NCI-H146 treated with DMSO at 0.1 percent for 48 hours (cell line): Measurements from ENCODE around the gene DOK7.

ENCODE experiments used
- DNase-seq: peaks from one replicate; lab custom pipeline; 2025; ENCODE audit not compliant: unreplicated experiment; lab: John Stamatoyannopoulos, UW

DOK7 gene

DNA sequence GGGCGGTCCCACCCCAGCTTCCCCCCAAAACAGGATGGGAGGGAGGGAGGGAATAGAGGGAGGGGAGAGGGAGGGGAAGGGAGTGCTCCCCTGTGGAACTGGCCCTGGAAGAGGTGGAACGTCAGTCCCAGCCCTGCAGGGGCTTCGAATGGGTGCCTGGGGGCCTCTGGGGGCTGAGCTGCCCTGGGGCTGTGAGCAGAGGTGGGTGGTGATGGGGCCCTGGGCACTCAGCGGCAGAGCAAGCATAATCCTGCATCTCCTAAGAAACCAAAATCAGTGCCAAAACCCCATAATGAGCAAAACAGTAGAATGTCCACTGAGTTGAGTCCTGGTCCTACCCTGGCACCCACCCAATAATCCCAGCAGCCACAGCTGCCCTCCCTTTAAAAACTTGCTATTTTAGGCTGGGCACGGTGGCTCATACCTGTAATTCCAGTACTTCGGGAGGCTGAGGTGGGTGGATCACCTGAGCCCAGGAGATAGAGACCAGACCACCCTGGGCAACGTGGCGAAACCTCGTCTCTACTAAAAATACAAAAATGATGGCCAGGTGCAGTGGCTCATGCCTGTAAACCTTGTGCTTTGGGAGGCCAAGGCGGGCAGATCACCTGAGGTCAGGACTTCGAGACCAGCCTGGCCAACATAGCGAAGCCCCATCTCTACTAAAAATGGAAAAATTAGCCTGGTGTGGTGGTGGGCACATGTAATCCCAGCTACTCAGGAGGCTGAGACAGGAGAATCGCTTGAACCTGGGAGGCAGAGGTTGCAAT, 11.1 kb downstream of the DOK7 start:
- no peak for DNase-seq

DNA sequence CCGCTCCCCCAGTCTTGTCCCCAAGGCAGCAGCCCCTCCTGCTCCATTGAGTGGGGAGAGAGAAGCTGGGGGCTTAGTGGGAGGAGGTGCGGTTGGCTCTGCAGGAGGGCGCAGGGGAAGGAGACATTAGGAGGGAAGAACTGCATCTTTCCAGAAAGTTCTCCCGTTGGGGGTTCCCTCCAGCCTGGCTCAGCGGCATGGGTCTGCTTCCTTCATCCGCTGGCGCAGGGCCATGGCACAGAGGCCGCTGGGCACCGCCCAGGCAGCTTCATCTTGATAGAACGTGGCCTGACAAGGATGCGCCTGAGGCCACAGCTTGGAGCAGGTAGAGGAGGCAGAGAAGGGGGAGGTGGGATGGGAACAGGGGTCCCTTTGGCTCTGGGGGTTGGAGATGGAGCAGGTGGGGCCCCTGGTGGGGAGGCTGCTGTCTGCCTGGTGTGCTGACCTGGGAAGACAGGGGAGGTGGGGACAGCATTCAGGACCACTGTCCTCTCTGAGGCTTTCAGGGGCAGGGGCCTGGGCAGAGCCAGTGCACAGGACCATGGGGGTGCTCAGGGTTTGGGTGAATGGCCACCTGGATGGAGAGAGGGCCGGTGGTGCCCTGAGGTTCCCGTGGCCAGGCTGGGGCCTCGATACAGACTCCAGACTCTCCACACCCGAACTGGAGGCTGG, 12.1 kb downstream of the DOK7 start:
- DNase-seq = no peak

GRCh38 chr4:3475713-3476260, 12.7 kb downstream of the DOK7 start:
- no peak for DNase-seq

- DNase-seq = no peak
Measured at GRCh38 chr4:3476341-3476747, 13.2 kb downstream of the DOK7 start.

DNA sequence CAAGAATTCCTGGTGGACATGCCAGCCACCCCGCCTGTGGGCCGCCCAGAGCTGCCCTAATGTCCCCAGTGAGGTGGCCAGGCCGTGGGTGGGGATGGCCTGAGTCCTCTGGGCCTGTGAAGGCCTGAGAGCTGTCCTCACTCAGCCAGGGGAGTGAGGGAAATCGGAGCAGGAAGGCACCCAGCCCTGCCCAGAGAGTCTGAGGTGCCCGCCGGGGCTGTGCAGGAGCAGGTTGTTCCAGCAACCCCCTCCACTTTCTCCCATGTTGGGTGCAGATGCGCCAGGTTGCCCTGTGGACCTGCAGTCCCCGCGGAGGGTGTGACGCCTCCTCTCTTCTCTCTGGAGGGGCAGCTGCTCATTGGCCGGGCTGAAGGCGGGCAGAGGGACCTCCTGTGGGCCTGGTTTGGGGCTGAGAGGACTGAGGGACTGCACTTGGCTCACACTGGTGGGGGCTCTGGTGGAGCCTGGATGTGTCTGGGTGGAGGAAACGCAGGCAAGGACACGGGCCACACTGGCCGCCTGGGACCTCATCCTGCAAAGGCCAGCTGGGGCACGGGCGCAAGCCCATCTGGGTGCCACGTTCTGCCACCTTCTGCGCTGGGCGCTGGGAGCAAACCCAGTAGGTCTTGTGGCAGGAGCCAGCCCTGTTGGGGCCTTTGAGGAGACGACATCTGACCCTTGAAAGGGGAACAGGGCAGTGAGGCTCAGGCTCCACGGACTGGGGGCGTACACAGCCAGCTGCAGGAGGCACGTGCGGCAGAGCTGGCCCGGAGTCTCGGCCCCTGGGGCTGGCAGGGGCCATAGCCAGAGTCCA, 14.0 kb downstream of the DOK7 start:
- DNase-seq = no peak

DNA sequence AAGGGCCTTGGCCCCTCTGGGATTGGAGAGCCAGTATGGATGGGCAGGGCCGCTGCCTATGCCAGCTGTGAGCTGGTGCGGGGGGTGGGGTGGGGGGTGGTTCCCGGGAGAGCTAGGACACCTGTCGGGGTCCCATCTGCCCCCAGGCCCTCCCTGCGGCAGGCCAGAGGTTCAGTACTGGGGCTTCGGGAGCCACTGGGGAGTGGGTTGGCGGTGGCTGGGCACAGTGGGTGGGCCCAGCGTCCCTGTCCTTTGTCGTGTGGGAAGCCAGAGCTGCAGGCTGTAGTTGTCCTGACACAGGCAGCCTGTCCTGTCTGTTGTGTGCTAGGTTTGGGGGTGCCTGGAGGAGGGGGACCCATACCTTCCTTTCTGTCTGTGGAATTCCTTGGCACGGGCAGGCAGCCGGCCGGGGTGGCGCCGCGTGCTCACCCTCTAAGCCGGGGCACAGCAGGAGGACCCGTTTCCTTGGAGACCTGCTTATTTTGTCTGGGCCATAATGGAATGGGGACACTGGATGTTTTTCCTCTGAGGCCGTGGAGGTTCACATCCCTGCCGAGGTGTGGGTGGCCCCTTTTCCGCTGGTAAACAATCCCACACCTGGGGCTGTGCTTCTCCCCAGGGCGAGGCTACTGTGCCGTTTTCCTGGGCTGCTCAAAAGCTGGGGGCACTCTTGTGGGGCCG, 14.8 kb downstream of the DOK7 start:
- peak; percentile 14 for DNase-seq

DNA sequence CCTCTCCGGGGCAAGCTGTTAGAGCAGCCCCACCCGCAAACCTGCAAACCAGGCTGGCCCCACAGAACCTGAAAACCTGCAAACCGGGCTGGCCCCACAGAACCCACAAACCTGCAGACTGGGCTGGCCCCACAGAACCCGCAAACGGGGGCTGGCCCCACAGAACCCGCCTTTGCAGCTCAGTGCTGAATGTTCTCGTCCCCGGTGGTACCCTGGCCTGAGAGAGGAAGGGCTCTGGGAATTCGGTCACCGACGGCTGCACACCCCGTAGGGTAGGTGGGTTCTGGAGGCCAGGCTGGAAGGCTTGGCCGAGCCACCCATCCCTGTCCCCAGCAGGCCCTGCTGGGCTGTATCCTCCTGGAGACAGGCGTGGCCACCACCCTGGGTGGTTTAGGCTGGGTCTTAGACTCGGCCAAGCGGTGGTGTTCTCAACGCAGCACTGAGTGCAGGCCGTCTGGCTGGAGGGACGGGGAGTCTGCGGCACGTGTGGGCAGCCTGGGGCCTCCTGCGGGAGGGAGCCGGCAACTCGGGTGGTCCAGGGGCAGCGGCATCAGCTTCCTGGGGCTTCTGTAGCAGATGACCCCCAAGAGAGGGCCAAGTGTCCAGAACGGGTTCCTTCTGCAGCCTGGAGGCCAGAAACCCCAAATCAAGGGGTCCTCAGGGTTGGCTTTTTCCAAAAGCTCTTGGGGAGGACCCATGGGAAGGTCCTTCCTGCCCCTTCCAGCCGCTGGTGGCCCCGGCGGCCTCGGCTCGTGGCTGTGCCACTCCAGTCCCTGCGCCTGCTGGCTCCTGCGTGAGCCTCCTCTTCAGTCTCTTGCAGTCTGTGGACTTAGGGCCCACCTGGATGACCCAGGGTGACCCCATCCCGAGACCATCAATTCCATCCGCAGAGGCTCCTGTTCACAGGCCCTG, 15.6 kb downstream of the DOK7 start:
- no peak for DNase-seq

DNA sequence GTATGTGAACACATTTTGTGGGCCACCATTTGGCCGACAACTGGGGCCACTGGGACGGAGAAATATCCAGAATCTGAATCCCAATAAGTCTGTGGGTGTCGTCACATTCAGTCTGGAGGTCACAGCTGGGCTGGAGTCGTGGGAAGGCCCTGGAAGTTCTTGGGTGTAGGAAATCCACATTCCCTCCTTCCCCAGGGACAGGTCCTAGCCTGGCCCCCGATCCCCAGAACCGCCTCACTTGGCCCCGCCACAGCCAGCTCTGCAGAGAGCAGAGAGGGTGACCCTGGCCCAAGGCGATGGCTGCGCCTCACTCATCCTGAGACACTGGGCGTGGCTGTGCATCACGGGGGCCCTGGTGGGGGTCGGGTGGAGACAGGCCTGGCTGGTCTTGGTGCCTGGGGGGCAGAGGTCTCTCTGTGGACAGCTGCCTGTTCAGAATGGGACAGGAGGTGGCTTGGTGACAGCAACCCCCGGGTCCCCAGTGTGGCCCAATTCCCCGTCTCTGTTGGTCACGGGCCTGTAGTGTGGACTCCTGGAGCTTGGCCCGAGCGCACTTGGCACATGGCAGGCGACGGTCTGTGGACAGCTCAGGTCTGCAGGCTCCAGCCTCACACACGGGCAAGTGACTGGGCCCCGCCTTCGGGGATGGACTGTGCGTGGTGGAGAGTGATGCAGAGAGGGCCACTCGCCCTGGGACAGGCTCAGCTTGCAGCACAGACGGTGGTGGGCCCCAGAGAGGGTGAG, 16.4 kb downstream of the DOK7 start:
- no peak for DNase-seq

GRCh38 chr4:3480528-3481112, 17.5 kb downstream of the DOK7 start:
- peak; percentile 47 for DNase-seq

DNA sequence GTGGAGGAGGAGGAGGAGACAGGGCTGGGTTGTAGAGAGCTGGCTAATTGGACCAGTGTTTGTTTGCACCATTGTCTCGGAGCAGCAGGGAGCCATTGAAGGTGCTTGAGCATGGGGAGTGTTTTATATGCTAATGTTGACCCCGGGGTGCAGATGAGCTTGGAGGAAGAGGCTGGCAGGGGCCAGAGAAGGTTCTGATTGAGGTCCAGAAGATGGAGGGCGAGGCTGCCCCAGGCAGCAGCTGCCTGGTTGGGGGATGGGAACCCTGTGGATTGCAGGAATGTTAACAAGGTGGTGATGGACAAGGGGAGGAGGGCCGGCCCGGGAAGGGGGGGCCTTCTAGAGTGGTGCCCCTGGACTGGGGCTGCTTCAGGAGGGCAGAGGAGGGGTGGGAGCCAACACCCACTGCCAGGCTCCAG, 18.0 kb downstream of the DOK7 start:
- peak; percentile 84 for DNase-seq

- no peak for DNase-seq
Measured at GRCh38 chr4:3481783-3482393, 18.8 kb downstream of the DOK7 start.

GRCh38 chr4:3482707-3483106, 19.6 kb downstream of the DOK7 start:
- DNase-seq = no peak

GRCh38 chr4:3483471-3483921, 20.4 kb downstream of the DOK7 start:
- no peak for DNase-seq

DNA sequence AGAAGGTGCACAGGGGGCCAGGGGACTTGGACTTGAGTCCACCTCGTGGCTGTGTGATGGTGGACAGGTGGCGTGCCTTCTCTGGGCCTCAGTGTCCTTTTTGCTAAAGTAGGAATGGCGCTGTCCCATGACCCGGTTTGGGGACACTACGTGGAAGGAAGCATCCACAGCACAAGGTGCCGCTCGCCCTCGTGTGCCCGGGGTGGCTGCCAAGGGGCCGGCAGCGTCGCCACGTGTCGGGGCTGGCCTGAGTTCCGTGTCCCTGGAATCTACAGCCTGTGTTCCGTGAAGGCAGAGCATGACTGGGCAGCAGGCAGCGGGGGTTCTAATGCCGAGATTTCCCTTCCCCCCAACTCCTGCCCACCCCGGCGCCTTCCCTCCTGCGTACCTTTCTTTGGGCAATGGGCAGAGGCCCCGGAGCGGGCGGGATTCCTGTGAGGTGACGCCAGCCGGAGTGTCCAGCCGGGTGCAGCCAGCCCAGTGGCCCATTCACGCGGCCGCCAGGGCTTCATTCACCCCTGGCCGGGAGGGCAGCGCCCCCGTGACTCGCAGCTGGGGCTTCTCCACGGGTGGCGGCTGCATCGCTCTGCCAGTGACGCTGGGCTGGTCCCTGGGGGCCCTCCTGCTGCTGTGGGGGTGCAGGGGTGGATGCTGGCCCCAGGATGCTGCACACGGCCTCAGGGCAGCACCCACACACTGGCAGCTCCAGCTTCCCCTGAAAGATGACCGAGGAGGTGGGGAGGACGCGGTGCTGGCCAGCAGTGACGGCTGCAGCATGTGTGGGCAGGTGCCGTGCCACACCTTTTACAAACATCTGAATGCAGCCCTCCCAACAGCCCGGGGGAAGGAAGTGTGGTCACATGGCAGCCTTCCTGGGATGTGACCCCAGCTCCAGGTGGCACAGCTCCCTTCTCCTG, 21.2 kb downstream of the DOK7 start:
- peak; percentile 68 for DNase-seq

DNA sequence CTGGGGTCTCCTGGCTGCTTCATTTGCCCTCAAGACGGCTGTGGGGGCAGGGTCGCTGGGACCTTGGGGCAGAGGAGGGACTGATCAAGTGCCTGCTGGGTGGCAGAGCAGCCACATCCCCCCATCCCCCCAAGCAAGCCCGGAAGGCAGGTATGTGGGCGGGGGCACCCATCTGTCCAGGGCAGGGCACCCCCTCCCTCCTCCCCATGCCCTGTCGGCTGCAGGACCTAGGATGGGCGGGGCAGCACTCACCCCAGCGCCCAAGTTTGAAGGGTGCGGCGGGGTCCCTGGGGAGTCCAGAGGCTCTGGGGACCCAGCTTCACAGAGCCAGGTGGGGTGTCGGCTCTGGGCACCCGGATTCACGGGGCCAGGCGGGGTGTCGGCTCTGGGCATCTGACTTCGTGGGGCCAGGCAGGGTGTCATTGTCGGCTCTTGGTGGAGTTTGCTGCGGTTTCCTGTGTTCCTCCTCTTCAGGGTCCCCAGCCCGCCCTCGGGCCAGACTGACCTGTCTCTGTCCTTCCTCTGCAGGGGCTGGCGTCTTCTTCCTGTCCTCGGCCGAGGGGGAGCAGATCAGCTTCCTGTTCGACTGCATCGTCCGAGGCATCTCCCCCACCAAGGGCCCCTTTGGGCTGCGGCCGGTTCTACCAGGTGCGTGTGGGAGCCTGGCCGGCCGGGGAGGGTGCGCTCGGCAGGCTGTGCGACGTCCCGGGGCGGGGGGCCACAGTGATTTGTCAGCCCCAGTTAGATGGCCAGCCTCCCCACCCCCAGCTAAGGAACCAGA, 22.1 kb downstream of the DOK7 start:
- DNase-seq = no peak

DNA sequence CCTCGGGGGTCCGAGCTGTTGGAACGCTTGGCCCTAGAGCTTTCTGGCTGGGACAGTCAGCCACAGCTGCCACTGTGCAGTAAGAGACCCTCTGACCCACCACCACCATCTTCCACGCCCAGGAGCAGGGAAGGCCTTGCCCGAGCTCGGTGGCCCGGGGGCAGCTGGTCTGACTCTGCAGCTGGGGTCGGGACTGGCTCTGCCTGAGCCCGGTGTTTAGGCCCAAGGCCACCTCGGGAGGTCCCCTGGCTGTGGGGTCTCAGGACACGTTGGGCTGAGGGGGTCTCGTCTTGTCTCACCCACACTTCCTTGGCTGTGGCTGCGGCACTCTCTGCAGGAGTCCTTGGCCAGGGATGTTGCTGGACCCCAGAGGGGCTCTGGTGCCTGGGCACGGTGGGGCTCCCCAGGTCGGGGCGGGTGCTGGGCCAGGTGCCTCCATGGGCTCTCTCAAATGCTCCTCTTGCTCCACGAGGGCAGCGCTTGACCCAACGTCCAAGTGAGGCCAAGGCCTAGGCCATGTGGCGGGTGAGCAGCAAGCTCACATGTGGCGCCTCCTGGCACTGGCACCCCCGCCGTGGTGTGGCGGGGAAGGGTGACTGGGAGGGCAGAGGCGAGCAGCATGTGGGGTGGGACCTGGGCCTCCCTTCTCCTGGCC, 22.9 kb downstream of the DOK7 start:
- DNase-seq = no peak
